MG63 (cell line): ENCODE measurements around the gene ZSCAN2. TPM values are rescaled to one million over a fixed set of nuclear protein-coding genes. Genes with fewer than 3 reads are reported as not detected.

ENCODE experiments used
- total RNA-seq: library from RNA; depleted of rRNA; stranded (reverse); fragments of >200 nt; shearing (Covaris generic); gene quantifications from 2 replicates; pipeline ENCODE4 v1.2.3, GENCODE V29; 2014; ENCODE audit warnings: low replicate concordance; rRNA removed

ZSCAN2 gene
- total RNA-seq, 1 experiment from 2014 or later: 11.0 TPM

Other genes with a start within 250 kb of the ZSCAN2 start
- gene WDR73, start 53.3 kb downstream of the ZSCAN2 start, total RNA-seq: 34.2 and 34.3 TPM in 2 replicates
- gene NMB, start 57.2 kb downstream of the ZSCAN2 start, total RNA-seq: 0.25 TPM in 1 of 2 replicates, not detected in the other
- 294 and 550 TPM in 2 replicates for gene SEC11A, start 115.1 kb downstream of the ZSCAN2 start, total RNA-seq
- gene ZNF592, start 147.6 kb downstream of the ZSCAN2 start, total RNA-seq: 2.6 and 4.6 TPM in 2 replicates
- 1.1 TPM in 1 of 2 replicates, not detected in the other for gene ALPK3, start 216.3 kb downstream of the ZSCAN2 start, total RNA-seq